Heart right ventricle (tissue), 16 donors: ENCODE results near the gene PTGES. TPM values are rescaled to one million over a fixed set of nuclear protein-coding genes. Genes with fewer than 3 reads are reported as not detected.
A peak's percentile ranks its signal among the peaks of the same experiment; 100 is the strongest.
"Not testable (repeated sequence)": the region's sequence is repeated elsewhere in the genome, so short reads cannot be mapped to it uniquely, and the experiment has no call there.

ENCODE experiments used
- ATAC-seq, 8 donors: fragments of 200-7000 bp; cut with Tn5 transposase; one replicate each; pipeline ENCODE4 v1.9.1; 2020; ENCODE audit warnings: mild to moderate bottlenecking in 8 of 8, moderate library complexity in 8 of 8, moderate number of reproducible peaks in 1 of 8
- DNase-seq, 2 donors: peaks; one replicate each; pipeline ENCODE4 v3.0.0-alpha.2; 2020
- H3K27ac ChIP-seq, 10 donors: fragments of 200-600 bp; sonication (generic) in 2 of 10; one replicate each; pipeline versions ENCODE4 v1.5.0 to v1.8.0; 2020 to 2022; ENCODE audit warnings: mild to moderate bottlenecking in 3 of 10
- H3K27me3 ChIP-seq, 7 donors: fragments of 200-600 bp; one replicate each; pipeline ENCODE4 v1.8.0; 2021 to 2022; ENCODE audit warnings: mild to moderate bottlenecking in 2 of 7
- H3K36me3 ChIP-seq, 9 donors: fragments of 200-600 bp; sonication (generic) in 1 of 9; one replicate each; pipeline versions ENCODE4 v1.5.0 to v1.8.0; 2020 to 2022; ENCODE audit warnings: mild to moderate bottlenecking in 2 of 9
- H3K4me1 ChIP-seq, 9 donors: fragments of 200-600 bp; sonication (generic) in 1 of 9; one replicate each; pipeline versions ENCODE4 v1.5.0 to v1.8.0; 2020 to 2022; ENCODE audit warnings: mild to moderate bottlenecking in 4 of 9
- H3K4me3 ChIP-seq, 10 donors: fragments of 200-600 bp; sonication (generic) in 2 of 10; one replicate each; pipeline versions ENCODE4 v1.5.0 to v1.8.0; 2020 to 2022; ENCODE audit warnings: mild to moderate bottlenecking in 7 of 10, moderate library complexity in 2 of 10
- H3K9me3 ChIP-seq, 11 donors: fragments of 200-600 bp in 10 of 11; sonication (generic) in 2 of 11; one replicate each; pipeline versions ENCODE4 v1.5.0 to v1.8.0; 2013 to 2022; ENCODE audit warnings: mild to moderate bottlenecking in 2 of 11, control low read depth in 1 of 11, moderate library complexity in 1 of 11
- CTCF ChIP-seq, 9 donors: fragments of 200-600 bp; sonication (generic) in 2 of 9; IDR thresholded peaks; one replicate each; pipeline versions ENCODE4 v1.5.0 to v1.8.0; 2021 to 2022; ENCODE audit warnings: antibody characterized with exemption in 9 of 9, mild to moderate bottlenecking in 5 of 9, moderate library complexity in 1 of 9
- WGBS, 2 donors: extraction: QIAGEN DNeasy Blood & Tissue Kit; methylation state at CpG; one replicate each; pipeline ENCODE4 v1.1.7; 2013; ENCODE audit warnings: inconsistent platforms in 1 of 2; 5-methylcytosine and 5-hydroxymethylcytosine counted together
- intact Hi-C, 10 donors: fragments of 100-400 bp; cut with DNase I; formaldehyde crosslinking; loops; one replicate each; pipeline versions ENCODE4 v1.11.1 to v1.14.2; 2022
- polyA plus RNA-seq, 2 donors: library from polyadenylated mRNA; stranded (reverse); fragments of 200-250 nt; gene quantifications; one replicate each; pipeline ENCODE4 v1.2.3, GENCODE V29; 2013
- total RNA-seq, 10 donors: library from RNA; stranded (reverse); fragmentation: NEBNext Ultra II Directional in 3 of 10; extraction: Animal tissue kit (Norgen Biotek cat#: 25700) in 3 of 10; gene quantifications; one replicate each; pipeline versions ENCODE4 v1.2.1 to v1.2.4, GENCODE V29; 2021 to 2023
- donor health status: Arrhythmogenic right ventricular cardiomyopathy.
- donor health status: ischemic (EF 13 %, LVEDD 7.1; RV severe dilation, severe dysfunction).
- donor health status: healthy with polysubstance abuse.
- donor health status: DM: no; HTN: yes; CAD: no.
- donor health status: DM: no; HTN: no; CAD: no.
- donor health status: ischemic (EF 25% LVEDD 6.9; RV normal size, moderate dysfunction).
- donor health status: ischemic (EF 25% LVEDD 5.7; RV mildly dilated, moderate dysfunction).
- donor health status: healthy.
- donor health status: DM: yes; HTN: yes; CAD: no.
- donor health status: Ischemic cardiomyopathy.
- donor health status: ischemic (EF 35%, LVEDD 5.7; RV mildly dilated, moderate dysfunction).
- donor health status: nonischemic (EF 11% LVEDD 7.7; RV severe dilation, severe dysfunction).
- donor health status: DM: yes; HTN: yes; CAD: no.
- donor health status: PGD.
- donor health status: ischemic (EF 29% LVEDD 5.4; RV normal size, mild dysfunction).
- donor health status: nonischemic (EF 23%, LVEDD 6.1; RV moderate dilation, normal function).

The PTGES gene
- total and polyA plus RNA-seq, 12 donors, result 0.15 to 5.7 (median 1.5) TPM

GRCh38 chr9:129761901-129762369 lies 9.1 kb upstream of the PTGES start:
- ATAC-seq (peak; percentile 13 to 65 (median 44)), DNase-seq (no peak)
- intact Hi-C loops, result no loop called here
- Histone ChIP-seq H3K4me3 (no peak overlapping the region), H3K27ac (peak overlapping the region in 9 of 10 donors; percentile 13 to 79 (median 68)), H3K9me3 (no peaks in the 10 kb centered on the region), H3K4me1 (peaks cover 0 to 45% (median 18%) of the 10 kb centered on the region in 9 donors), H3K27me3 (peaks cover 0 to 3% (median 0%) of the 10 kb centered on the region in 7 donors), H3K36me3 (no peaks in the 10 kb centered on the region)
- no peak for TF ChIP-seq CTCF (IDR thresholded peaks at IDR 0.05)
- 35% methylated on average over 6 of the region's 6 CpGs for WGBS, 2 donors

- intact Hi-C loops, result no loop called here
- ATAC-seq, result peak; percentile 63 to 85 (median 71)
- H3K4me1 ChIP-seq, result peaks cover 0 to 47% (median 18%) of the 10 kb centered on the region in 9 donors
- H3K27me3 ChIP-seq, result peaks cover 0 to 3% (median 0%) of the 10 kb centered on the region in 7 donors
- 57 to 64% methylated on average over 11 of the region's 11 CpGs for WGBS, 2 donors
- peak overlapping the region in 9 of 10 donors; percentile 13 to 79 (median 68) for H3K27ac ChIP-seq
- H3K9me3 ChIP-seq, result no peaks in the 10 kb centered on the region
- no peak overlapping the region for H3K4me3 ChIP-seq
- TF ChIP-seq CTCF (IDR thresholded peaks at IDR 0.05), result no peak
- H3K36me3 ChIP-seq, result no peaks in the 10 kb centered on the region
- peak; percentile 60 to 70 for DNase-seq
Measured at GRCh38 chr9:129761293-129761900, 8.6 kb upstream of the PTGES start.

DNA sequence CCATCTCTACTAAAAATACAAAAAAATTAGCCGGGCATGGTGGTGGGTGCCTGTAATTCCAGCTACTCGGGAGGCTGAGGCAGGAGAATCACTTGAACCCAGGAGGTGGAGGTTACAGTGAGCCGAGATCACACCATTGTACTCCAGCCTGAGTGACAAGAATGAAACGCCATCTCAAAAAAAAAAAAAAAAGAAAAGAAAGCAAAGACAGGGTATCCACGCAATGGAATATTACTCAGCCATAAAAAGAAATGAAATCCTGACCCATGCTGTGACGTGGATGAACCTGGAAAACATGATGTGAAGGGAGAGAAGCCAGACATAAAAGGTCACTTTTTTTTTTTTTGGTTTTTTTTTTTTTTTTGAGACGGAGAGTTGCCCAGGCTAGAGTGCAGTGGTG lies 7.9 kb upstream of the PTGES start:
- H3K4me3 ChIP-seq, ATAC-seq, intact Hi-C loops, DNase-seq, H3K27me3 ChIP-seq, H3K36me3 ChIP-seq, H3K9me3 ChIP-seq: not testable (repeated sequence)
- 90% methylated on average over 7 of the region's 7 CpGs for WGBS, 2 donors
- H3K27ac ChIP-seq, result peak overlapping the region in 3 of 10 donors; percentile 58 to 79 (median 70)
- H3K4me1 ChIP-seq, result peaks cover 0 to 47% (median 18%) of the 10 kb centered on the region in 9 donors

GRCh38 chr9:129759804-129760502 lies 7.1 kb upstream of the PTGES start:
- no peak for TF ChIP-seq CTCF (IDR thresholded peaks at IDR 0.05)
- WGBS, 2 donors, result 57 to 58% methylated on average over 13 of the region's 13 CpGs
- intact Hi-C loops, result no loop called here
- H3K4me1 ChIP-seq, result peaks cover 0 to 47% (median 18%) of the 10 kb centered on the region in 9 donors
- no peaks in the 10 kb centered on the region for H3K36me3 ChIP-seq
- ATAC-seq (peak in 2 of 8 donors; percentile 2 to 41), DNase-seq (no peak)
- peak overlapping the region in 5 of 10 donors; percentile 13 to 40 (median 17) for H3K27ac ChIP-seq
- H3K9me3 ChIP-seq, result no peaks in the 10 kb centered on the region
- H3K4me3 ChIP-seq, result no peak overlapping the region
- peaks cover 0 to 3% (median 0%) of the 10 kb centered on the region in 7 donors for H3K27me3 ChIP-seq
